Measurements from ENCODE around the gene VPS4A.

VPS4A gene

GRCh38 chr16:69368866-69369265, 57.7 kb downstream of the VPS4A start:
- DNase-seq, result no peak

GRCh38 chr16:69371564-69371963, 60.4 kb downstream of the VPS4A start:
- DNase-seq, result no peak

- DNase-seq, result no peak
Observed at GRCh38 chr16:69373019-69373418, 61.9 kb downstream of the VPS4A start.

Measured in GF-D8 (cell line).